Activated T-cell treated with anti-CD3 and anti-CD28 coated beads, Interleukin-2, amount 50 U/mL, for 24 hours (primary cell): ENCODE measurements around the gene OSER1.

Experiments used
- DNase-seq: peaks from one replicate; pipeline ENCODE4 v3.0.0-alpha.2; 2020
- H3K27ac Mint-ChIP-seq: 2 replicates; pipeline ENCODE4 v1.8.0; 2020; ENCODE audit warnings: mild to moderate bottlenecking, mixed read lengths
- H3K27me3 Mint-ChIP-seq: 2 replicates; pipeline ENCODE4 v1.8.0; 2020; ENCODE audit warnings: mixed read lengths
- H3K36me3 Mint-ChIP-seq: 2 replicates; pipeline ENCODE4 v1.8.0; 2020; ENCODE audit warnings: low read depth, mixed read lengths
- H3K4me1 Mint-ChIP-seq: 2 replicates; pipeline ENCODE4 v1.8.0; 2020; ENCODE audit warnings: low read depth, mixed read lengths
- H3K4me3 Mint-ChIP-seq: 2 replicates; pipeline ENCODE4 v1.8.0; 2020; ENCODE audit warnings: mild to moderate bottlenecking, moderate library complexity, mixed read lengths
- H3K9me3 Mint-ChIP-seq: 2 replicates; pipeline ENCODE4 v1.8.0; 2020; ENCODE audit warnings: mixed read lengths

Gene OSER1

GRCh38 chr20:44166008-44166407 lies 44.6 kb downstream of the OSER1 start:
- no peak overlapping the region for H3K4me3 Mint-ChIP-seq
- peaks cover 58% of the 10 kb centered on the region for H3K27me3 Mint-ChIP-seq
- no peaks in the 10 kb centered on the region for H3K9me3 Mint-ChIP-seq
- no peak overlapping the region for H3K27ac Mint-ChIP-seq
- H3K36me3 Mint-ChIP-seq = no peaks in the 10 kb centered on the region
- DNase-seq = no peak
- H3K4me1 Mint-ChIP-seq = no peaks in the 10 kb centered on the region

- Mint-ChIP-seq H3K4me1 (no peaks in the 10 kb centered on the region), H3K27ac (no peak overlapping the region), H3K4me3 (no peak overlapping the region), H3K36me3 (no peaks in the 10 kb centered on the region), H3K27me3 (peaks cover 50% of the 10 kb centered on the region), H3K9me3 (no peaks in the 10 kb centered on the region)
- DNase-seq = no peak
Measured at GRCh38 chr20:44160133-44160532, 50.4 kb downstream of the OSER1 start.

GRCh38 chr20:44159711-44160110 lies 50.9 kb downstream of the OSER1 start:
- no peak overlapping the region for H3K27ac Mint-ChIP-seq
- H3K4me3 Mint-ChIP-seq = no peak overlapping the region
- peaks cover 50% of the 10 kb centered on the region for H3K27me3 Mint-ChIP-seq
- no peaks in the 10 kb centered on the region for H3K9me3 Mint-ChIP-seq
- H3K4me1 Mint-ChIP-seq = no peaks in the 10 kb centered on the region
- no peaks in the 10 kb centered on the region for H3K36me3 Mint-ChIP-seq
- DNase-seq = no peak

GRCh38 chr20:44159125-44159524 lies 51.4 kb downstream of the OSER1 start:
- Mint-ChIP-seq H3K4me1 (no peaks in the 10 kb centered on the region), H3K36me3 (no peaks in the 10 kb centered on the region), H3K9me3 (no peaks in the 10 kb centered on the region), H3K27me3 (peaks cover 45% of the 10 kb centered on the region), H3K27ac (no peak overlapping the region), H3K4me3 (no peak overlapping the region)
- DNase-seq = no peak

GRCh38 chr20:44157061-44157460 lies 53.5 kb downstream of the OSER1 start:
- Mint-ChIP-seq H3K36me3 (no peaks in the 10 kb centered on the region), H3K9me3 (no peaks in the 10 kb centered on the region), H3K4me1 (peaks cover 13% of the 10 kb centered on the region), H3K27ac (no peak overlapping the region), H3K27me3 (peaks cover 35% of the 10 kb centered on the region), H3K4me3 (no peak overlapping the region)
- DNase-seq = no peak

GRCh38 chr20:44154521-44155001 lies 56.0 kb downstream of the OSER1 start:
- no peaks in the 10 kb centered on the region for H3K9me3 Mint-ChIP-seq
- peaks cover 20% of the 10 kb centered on the region for H3K27me3 Mint-ChIP-seq
- no peak for DNase-seq

GRCh38 chr20:44153636-44154043 lies 56.9 kb downstream of the OSER1 start:
- DNase-seq = no peak
- Mint-ChIP-seq H3K27ac (peak overlapping the region; percentile 27), H3K4me3 (no peak overlapping the region), H3K27me3 (peaks cover 13% of the 10 kb centered on the region), H3K36me3 (no peaks in the 10 kb centered on the region), H3K9me3 (no peaks in the 10 kb centered on the region), H3K4me1 (peaks cover 13% of the 10 kb centered on the region)

More at GRCh38 chr20:44154521-44155001, 56.0 kb downstream of the OSER1 start:
- H3K4me3 Mint-ChIP-seq = no peak overlapping the region
- H3K27ac Mint-ChIP-seq = no peak overlapping the region
- H3K36me3 Mint-ChIP-seq = no peaks in the 10 kb centered on the region
- H3K4me1 Mint-ChIP-seq = peaks cover 13% of the 10 kb centered on the region

- Mint-ChIP-seq H3K4me1 (peaks cover 13% of the 10 kb centered on the region), H3K4me3 (no peak overlapping the region), H3K27ac (no peak overlapping the region), H3K27me3 (peaks cover 3% of the 10 kb centered on the region), H3K36me3 (no peaks in the 10 kb centered on the region), H3K9me3 (no peaks in the 10 kb centered on the region)
- DNase-seq = no peak
Measured at GRCh38 chr20:44151621-44152416, 58.8 kb downstream of the OSER1 start.

GRCh38 chr20:44146272-44146671 lies 64.3 kb downstream of the OSER1 start:
- Mint-ChIP-seq H3K27ac (no peak overlapping the region), H3K4me1 (no peaks in the 10 kb centered on the region), H3K36me3 (no peaks in the 10 kb centered on the region), H3K27me3 (peaks cover under 1% of the 10 kb centered on the region), H3K4me3 (no peak overlapping the region), H3K9me3 (no peaks in the 10 kb centered on the region)
- no peak for DNase-seq
